ENCODE data around the gene C11orf24.
A peak's percentile ranks its signal among the peaks of the same experiment; 100 is the strongest.
"Not testable (repeated sequence)": the region's sequence is repeated elsewhere in the genome, so short reads cannot be mapped to it uniquely, and the experiment has no call there.

C11orf24 gene

GRCh38 chr11:68271781-68272608 lies at the start of gene C11orf24:
TSS of gene C11orf24 (minus strand) at chr11:68271973. CDS start at chr11:68263767, 8,206 bp downstream.
- peak; percentile 94 to 95 for DNase-seq

- no peak for DNase-seq
Observed at GRCh38 chr11:68317147-68317785, 45.5 kb upstream of the C11orf24 start.

GRCh38 chr11:68315171-68315920 lies 43.6 kb upstream of the C11orf24 start:
- no peak for DNase-seq

DNA sequence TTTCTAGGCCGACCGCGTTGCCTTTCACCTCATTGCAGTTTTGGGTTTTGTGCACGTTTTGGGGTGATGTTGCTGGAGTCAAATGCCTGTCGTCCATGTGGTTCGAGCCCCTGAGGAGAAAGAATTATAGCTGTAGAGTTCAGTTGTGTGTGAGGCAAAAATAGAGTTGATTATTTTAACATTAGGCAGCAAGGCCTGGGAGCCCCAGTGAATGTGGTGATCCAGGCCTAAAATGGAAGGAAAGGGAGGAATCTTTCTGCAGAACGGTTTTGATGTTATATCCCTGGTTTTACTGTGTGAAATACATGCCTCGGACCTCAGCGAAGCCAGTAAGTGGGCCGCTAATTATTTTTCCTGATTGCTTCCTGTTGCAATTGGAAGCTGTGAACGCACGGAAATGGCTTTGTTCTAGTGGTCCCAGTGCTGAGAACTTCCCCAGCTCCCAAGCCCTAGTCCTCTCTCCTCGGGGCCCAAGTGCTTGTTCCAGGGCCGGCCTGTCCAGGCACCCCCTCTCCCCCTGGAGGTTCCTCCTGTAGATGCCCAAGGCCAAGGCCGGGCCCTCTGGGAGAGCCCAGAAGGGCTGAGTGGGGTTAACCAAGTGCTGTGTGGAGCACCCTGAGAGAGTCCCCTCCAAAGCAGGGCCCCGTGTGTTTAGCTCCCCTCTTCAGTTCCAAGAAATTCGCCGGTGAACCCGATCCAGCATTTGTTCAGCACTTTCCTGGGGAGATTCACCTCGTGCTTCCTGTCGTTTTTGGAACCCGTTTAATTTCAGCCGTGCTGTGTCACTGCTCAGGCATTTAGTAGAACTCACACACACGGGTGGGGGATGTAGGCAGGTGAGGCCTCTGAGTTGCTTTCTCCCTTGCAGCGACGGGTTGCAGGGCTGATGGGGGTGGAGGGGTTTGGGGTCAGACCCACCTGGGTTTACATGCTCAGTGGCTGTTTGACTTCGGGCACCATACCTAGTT lies 42.7 kb upstream of the C11orf24 start:
- no peak for DNase-seq

DNA sequence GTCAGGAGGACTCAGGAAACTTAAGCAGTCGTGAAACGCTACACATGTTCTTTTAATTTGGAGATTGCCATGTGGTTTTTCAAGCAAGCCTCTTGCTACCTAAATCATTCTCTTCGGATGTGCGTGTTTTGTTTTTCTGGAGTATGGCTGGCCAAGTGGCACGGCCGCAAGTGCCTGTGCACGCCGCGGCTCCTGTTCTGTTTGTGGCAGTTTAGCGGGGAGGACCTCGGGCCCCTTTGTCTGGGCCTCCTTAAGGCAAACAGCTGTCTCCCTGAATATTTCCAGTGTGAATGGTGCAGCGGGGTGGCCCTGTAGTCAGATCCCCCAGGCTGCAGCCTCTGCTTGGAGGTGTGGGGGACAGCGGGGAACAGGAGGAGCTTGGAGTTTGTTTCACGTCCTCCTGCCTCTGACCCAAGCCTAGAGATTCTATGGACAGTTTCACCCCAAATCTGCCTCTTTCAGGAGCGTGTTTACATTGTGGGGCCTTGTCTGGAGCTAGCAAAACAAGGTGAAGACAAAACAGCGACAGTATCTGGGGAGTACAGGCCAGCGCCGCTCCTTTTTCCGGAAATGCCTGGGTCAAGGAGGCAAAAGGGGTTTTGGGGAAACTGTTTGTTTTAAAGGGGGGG lies 41.9 kb upstream of the C11orf24 start:
- DNase-seq, result no peak

DNA sequence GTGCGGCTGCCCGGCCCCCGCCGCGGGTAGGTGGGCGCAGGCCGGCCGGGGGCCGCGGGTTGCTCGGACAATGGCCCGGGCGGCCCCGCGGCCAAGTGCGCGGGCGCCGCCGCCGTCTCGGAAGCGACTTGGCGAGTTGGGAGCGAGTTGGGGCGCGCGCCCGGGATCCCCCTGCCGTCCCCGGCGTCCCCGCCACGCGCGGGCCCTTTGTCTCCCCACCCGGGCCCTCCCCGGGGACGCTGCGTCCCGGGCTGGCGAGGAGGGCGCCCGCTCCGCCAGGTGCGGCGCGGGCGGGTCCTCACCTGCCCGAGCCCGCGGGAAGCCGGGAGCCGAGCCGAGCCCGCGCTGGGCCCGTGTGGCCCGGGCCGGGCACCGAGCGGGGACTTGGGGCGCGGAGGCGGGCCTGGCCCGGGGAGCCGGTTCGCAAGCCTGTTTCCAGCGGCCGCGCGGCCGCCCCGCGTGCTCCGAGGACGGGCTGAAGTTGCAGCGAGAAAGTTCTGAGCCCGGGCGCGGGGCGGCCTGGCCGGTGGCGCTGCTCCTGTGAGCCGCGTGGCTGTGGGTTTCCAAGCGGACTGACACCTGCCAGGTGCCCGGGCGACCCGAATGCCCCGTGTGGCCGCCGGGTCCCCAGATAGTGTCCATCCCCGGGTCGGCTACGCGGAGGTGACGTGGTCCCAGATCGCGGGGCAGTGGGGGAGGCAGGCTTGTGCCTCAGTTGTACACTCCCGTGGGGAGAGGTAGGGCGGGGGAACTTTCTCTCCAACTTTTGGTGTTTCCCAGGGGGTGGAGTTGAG lies 41.2 kb upstream of the C11orf24 start:
- peak in 1 of 2 donors; percentile 16 for DNase-seq

- peak in 1 of 2 donors; percentile 26 for DNase-seq
Observed at GRCh38 chr11:68312117-68312779, 40.5 kb upstream of the C11orf24 start, which contains the start of gene LRP5. TSS of gene LRP5 (plus strand) at chr11:68312591. CDS start at chr11:68312715, 124 bp downstream.

DNA sequence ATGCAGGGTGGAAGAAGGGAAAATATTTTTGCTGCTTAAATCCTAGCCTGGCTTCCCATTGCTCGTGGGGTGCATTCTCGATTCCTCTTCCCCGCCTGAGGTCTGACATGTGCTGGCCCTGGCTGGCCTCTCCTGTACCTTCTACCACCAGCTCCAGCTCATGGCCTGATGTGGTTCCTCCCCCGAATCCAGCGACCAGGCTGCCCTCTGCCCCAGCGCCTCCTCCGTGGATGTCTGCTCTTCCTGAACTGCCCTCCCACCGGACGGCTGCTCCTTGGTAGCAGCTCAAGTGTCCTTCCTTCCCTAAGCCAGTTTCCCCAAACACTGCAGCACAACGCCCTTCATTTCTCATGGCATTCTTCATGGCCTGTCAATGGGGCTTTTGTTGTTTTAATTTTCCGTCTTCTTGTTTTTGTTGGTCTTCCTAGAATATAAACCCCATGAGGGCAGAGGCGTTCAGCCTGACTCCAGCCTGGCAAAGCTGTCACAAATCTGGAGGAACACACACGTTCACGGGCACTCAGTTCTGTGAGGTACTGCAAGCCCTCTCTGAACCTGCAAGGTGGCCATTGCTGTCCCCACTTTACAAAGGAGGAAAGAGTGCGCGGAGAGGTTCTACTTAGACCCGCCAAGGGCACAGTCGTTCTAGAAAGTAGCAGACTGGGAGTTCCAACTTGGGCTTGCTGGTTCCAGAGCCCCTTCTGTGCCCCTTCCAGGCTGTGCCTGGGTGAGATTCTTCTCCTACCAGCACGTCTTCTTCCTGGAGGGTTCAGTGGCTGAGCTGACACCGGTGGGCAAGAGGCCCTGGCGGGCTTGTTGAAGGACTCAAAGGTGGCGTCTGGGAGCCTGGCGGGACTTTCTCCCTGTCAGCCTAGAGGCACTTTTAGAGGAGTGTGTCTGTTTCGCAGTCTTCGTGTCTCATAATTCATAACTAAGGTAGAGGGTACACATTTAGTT lies 39.7 kb upstream of the C11orf24 start:
- no peak for DNase-seq

DNA sequence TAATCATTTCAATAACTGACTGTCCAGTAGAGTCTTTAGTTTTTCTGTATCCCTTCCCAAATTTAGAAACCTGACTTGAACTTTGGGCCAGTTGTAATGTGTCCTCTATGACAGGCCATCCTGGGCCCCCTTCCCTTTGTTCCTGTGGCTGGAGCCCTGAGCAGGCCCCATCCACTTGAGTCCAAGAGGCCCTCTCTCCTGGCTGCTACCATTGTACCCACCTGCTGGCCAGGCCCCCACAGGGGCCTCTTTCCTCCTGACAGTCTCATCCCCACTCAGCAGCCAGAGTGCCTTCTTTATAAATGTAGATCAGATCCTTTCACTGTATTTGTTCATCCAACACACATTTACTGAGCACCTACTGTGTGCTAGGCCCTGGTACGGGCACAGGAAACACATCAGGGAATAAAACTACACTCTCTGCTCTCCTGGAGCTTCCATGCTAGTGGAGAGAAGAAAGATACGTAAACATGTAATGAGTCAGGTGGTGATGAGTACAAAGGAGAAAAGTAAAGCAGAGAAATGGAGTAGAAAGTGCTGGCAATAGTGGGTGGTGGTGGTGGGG lies 37.9 kb upstream of the C11orf24 start:
- no peak for DNase-seq

DNA sequence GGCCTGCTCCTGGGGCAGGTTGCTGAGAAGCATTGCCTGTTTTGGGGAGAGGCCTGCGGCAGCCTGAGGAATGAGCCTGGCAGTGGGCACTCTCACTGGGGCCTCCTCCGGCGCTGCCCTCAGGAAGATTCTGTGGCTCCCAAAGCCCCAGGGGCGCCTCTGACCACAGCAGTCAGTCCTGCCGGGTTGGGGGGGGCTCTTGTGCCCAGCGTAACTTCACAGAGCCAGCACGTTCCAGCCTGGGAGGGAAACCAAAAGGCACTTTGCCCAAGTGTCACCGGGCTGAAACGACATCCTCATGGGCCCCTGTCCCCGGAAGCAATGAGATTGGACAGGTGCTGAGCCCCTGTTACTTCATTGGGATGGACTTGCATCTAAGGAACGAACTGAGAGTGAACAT lies 36.3 kb upstream of the C11orf24 start:
- DNase-seq, result no peak

DNA sequence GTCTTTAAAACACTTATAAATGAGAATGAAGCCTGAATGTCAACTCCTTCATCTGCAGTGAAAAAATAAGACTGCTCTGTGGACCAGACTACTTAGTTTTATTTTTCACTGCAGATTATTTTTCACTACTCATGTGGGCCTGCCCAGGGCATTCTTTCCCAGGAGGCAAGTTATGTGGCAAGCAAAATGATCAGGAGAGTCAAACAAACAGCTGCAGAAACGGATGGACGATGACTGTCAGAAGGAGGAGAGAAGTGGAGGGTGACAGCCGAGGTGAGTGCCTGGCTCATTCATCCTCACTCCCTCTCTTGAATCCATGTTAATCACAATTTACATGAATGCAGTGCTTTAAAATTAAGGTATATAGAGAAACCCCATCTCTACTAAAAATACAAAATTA lies 34.9 kb upstream of the C11orf24 start:
- DNase-seq, result no peak

- no peak for DNase-seq
Observed at GRCh38 chr11:68303982-68304780, 32.4 kb upstream of the C11orf24 start.

- DNase-seq, result no peak
Observed at GRCh38 chr11:68303083-68303482, 31.3 kb upstream of the C11orf24 start.

GRCh38 chr11:68302670-68303069 lies 30.9 kb upstream of the C11orf24 start:
- DNase-seq, result no peak

DNA sequence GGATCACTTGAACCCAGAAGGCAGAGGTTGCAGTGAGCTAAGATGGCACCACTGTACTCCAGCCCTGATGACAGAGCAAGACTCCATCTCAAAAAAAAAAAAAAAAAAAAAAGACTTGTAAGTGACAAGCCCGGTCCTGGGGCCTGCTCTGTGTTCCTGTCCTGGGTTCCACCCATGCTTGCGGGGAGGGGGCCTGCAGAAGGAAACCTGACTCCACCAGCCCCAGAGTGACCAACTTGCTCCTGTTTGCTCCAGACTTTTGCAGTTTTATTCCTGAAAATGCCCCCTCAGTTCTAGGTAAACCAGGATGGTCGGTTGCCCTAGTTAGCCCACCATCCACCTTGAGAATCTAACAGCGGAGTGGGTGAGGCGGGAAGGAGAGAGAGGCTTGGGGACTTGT lies 30.5 kb upstream of the C11orf24 start:
- DNase-seq, result no peak

DNA sequence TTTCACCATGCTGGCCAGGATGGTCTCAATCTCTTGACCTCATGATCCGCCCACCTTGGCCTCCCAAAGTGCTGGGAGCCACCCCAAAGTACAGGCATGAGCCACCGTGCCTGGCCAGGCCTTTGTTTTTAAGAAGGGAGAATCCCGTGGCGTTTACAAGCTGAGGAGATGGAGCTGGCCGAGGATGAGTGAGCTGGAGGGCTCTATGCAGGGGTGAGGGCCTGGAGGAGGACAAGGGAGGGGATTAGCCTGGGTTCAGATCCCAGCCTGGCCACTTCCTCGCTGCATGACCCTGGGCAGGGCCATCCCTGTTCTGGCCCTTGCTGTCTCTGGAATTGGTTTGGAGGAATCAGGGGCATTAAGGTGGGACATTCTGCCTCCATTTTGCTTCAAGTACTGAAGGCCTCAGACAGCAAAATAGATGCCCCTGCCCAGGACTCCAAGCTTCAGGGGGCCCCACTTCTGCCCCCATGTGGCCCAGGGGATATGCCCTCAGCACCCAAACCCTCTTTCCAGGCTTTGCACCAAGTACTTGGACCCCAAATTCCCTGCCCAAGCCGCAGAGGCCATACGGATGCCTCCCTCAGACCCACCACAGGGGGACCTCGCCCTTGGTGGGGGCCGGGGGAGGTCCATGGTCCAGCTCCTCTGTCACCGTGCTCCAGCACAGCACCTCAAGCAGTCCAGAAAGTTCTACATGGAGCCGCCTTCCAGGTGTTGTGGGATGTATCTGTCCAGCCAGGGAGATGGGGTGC lies 28.5 kb upstream of the C11orf24 start:
- no peak for DNase-seq

DNA sequence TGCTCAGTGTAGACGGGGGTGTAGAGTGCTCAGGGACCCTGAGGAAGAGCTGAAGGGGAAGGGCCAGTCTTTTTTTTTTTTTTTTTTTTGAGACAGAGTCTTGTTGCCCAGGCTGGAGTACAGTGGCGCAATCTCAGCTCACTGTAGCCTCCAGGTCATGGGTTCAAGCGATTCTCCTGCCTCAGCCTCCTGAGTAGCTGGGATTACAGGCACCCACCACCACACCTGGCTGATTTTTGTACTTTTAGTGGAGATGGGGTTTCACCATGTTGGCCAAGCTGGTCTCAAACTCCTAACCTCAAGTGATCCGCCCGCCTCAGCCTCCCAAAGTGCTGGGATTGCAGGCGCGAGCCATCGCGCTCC lies 27.7 kb upstream of the C11orf24 start:
- DNase-seq, result not testable (repeated sequence)
